ENCODE data around the gene MAGI1.

MAGI1 gene

DNA sequence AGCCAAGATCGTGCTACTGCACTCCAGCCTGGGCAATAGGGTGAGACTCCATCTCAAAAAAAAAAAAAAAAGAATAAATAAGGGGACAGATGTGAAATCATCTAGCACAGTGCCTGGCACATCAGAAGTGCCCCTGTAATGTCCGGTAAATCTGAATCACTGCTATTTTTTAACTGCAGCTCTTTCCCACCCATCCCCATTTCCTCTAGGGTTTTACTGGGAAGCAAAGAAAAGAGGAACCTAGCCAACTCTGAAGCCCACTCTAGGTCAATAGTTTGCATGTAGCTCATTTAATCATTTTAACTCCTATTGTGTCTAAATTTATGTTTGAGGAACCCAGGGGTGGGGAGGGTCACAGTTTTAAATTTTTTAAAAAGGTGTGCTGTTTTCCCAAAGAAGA is 26.0 kb downstream of the MAGI1 start:
- DNase-seq: no peak

DNA sequence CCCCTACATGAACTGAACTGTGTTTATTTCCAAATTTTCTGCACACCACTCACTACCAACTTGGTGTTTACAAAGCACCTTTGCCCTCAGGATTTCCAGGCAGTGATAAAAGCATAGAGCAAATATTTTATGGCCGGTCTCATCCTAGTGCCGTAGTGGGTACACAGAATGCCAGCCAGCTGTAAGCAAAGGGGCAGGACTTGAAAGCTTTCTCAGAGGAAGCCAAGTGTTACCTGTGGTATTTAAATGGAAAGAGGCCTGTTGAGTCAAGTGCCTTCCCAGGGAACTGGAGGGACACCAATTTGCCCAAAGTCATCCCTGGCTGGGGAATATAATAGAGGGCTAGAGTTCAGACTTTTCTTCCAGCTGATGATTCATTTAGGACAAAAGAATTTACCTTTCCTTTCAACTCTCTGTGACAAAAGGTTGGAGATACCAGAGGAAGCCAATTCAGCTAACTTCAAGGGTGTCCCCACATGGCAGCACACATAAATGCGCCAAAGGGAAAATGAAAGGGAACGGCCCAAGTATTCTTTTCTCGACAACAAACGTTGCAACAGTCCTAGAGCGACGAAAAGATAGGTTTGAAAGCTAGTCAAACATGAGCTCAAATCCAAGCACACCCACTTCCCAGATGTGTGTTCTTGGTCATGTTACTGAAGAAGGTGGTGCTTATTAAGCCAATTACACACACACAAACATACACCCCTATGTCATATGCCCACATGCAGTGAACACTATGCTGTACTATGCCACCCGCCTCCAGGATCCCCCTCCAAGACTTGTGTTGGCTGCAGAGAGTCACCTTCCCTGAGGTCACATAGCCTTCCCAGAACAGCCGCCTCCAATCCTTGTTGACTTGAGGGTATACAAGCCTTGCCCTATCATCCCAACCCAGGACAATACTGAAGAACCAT is 27.7 kb downstream of the MAGI1 start:
- no peak for DNase-seq

- no peak for DNase-seq
Measured at GRCh38 chr3:66010348-66010738, 28.4 kb downstream of the MAGI1 start.

- no peak for DNase-seq
Measured at GRCh38 chr3:66004244-66004643, 34.5 kb downstream of the MAGI1 start.

- no peak for DNase-seq
Measured at GRCh38 chr3:66001626-66002025, 37.1 kb downstream of the MAGI1 start.

DNA sequence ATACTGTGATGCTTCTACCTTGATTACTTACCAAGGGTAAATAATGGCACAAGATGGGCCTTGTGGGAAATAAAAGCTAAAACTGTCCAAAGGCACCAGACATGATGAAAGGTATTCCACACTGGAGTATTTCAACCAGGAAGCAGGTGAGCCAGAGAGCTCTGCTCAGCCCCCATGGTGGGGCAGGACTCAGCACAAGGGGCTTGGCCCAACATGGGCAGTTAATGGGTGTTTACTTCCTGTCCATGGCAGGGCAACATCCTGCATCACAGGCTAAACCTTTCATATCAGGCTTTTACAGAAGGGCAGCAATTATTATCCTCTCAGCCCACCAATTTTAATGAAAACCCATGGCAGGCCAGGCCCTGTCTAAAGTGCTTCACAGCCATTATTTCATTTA is 38.2 kb downstream of the MAGI1 start:
- no peak for DNase-seq

- no peak for DNase-seq
Measured at GRCh38 chr3:65999606-66000005, 39.1 kb downstream of the MAGI1 start.

DNA sequence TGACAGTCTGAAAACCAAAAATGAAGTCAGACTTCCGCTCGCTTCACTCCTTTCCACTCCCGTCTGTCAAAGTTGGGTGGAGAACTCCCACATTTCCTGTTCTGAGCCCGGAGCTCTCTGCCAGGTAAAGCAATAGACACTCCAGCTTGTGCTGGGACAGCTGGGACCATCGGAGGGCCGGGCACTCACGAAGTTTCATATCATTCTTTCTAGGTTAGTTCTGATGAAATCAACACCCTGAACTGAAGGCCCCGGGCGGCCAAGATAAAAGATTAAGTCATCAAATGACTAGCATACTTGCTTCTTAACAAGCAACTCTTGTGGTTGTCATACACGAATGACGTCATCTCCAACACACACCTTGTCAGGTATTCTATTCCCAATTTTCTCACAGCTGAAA is 42.1 kb downstream of the MAGI1 start:
- DNase-seq: no peak

DNA sequence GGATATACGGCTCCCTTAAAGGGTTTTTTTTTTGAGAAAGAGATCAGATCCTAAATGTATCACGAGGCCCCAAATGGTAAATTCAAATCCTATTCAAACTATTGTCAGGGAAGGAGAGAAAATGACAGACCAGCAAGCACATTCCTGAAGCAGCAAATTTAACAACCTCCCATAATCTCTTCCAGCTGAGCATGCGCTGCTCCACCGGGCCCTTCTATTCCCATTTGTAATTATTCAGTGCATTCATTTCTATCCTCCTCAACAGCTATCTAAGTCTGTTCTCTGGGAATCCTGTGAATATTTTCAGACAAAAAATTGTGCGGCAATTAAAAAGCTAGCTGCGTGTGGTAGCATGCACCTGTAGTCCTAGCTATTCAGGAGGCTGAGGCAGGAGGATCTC is 43.2 kb downstream of the MAGI1 start:
- no peak for DNase-seq

DNA sequence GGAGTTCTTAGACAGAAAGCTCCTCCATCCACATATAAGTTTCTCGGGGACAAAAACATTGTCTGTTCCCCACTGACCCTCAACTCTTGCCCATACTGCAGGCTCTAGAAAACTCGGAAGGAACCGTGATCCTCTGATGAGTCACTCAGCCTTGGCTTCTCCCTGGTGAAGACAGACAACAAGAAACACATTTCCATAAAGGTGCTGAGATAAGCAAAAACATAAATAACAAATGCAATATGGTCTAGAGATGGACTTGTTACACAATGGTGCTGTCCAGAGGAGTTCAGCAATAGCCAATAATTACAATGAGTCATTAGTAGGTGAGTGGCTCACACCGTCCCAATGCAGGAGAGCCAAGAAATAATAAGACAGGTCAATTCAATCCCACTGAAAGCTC is 43.7 kb downstream of the MAGI1 start:
- DNase-seq: no peak

DNA sequence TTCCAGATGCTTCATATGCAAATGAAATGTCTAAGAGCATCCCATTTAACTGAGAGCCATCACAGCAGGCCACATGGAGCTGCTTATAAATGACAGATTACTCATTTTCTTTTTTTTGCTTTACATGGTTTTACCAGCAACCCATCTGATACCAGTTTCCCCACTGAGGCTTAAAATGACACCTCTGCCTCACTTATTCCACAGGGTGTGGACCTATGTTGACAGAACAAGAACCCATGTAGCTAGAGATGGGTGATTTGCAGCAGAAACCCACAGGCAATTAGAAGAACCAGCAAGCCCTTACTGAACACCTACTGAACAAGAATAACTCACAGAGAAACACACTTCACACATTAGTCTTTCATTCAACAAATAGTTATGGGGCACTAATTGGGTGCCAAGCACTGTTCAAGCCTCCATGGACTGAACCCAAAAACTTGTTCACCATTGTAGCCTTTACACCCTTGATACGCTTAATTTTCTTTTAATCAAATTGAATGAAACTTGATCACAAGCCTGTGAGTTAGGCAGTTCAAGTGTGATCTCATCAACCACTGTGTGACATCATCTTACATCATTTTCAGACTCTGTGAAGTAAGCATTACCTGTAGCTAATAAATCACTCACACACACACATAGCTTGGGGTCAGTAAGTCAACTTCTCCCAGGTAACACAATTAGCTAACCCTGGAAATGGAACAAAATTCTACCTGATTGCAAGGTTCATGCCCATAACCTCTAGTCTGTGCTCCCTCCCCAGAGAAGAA is 45.4 kb downstream of the MAGI1 start:
- no peak for DNase-seq

- no peak for DNase-seq
Measured at GRCh38 chr3:65992106-65992505, 46.6 kb downstream of the MAGI1 start.

GRCh38 chr3:65988411-65989180 is 50.1 kb downstream of the MAGI1 start:
- DNase-seq: no peak

DNA sequence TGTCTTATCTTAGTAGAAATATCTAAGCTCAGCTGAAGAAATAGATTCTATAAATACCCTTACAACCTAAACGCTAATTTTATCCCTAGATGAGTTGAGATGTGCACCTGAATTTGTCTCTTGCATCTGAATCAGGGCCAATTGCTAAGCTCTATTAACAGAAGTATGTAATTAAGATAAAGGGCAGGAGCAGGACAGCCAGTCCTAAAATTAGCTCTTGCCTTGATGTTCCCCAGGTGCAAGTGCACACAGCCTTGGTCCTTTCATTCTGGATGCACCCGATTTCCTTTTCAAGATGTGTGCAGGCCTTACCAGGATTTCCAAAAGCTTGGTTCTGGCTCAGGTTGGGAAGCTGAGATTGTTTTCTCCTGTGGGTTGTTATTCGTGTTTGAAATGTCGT is 52.4 kb downstream of the MAGI1 start:
- no peak for DNase-seq

GRCh38 chr3:65984975-65985374 is 53.7 kb downstream of the MAGI1 start:
- DNase-seq: no peak

- DNase-seq: no peak
Measured at GRCh38 chr3:65983100-65983499, 55.6 kb downstream of the MAGI1 start.

GRCh38 chr3:65979731-65980130 is 59.0 kb downstream of the MAGI1 start:
- no peak for DNase-seq

DNA sequence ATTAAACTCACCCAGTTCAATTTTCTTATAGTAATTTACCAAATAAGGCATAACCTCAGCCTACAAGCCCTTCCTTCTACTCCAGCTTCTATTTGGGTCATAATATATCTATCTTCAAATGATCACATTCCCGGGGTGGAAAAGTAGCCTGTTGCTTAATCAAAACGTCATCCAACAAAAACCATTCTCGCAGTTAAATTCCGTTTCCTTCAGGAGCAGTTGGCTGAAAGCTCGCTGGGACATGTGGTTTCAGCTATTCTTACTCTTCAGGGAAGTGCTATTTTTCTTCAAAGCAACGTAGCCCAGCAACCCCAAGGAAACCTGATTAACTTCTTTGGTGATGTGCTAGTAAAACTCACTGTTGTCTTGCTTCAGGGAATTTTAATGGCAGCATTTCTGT is 59.6 kb downstream of the MAGI1 start:
- no peak for DNase-seq

DNA sequence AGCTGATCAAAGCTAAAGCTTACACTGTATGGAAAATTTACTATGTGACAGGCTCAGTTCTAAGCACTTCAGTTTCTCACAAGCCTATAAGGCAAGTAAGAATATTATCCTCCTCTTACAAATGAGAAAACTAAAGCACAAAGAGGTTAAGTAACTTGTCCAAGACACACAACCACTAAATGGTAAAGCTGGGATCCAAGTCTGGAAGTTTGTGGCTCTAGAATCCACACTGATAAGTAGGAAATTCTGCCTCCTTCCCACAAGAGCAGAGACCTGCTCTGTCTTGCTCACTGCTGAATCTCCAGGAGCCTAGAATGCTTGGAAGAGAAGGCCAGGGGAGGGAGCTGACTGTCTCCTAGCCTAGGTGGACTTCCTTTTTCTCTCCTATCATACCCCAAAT is 60.6 kb downstream of the MAGI1 start:
- no peak for DNase-seq

DNA sequence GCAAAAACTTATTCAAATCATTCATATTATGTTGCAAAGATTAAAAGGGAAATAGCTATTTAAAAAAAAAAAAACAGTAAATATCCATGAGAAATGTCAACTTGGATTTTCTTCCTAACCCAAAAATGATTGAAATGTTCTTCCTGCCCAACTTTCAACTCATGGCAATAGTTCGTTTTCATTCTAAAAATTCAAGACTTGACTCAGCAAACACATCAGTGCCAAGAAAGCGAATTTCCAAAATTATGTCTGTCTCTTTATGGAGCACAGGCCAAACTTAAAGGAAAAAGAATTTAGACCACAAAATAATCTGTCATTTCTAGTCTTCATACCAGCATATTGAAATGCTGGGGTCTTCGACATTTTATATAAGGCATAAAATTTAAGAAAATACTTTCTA is 63.7 kb downstream of the MAGI1 start:
- DNase-seq: no peak

DNA sequence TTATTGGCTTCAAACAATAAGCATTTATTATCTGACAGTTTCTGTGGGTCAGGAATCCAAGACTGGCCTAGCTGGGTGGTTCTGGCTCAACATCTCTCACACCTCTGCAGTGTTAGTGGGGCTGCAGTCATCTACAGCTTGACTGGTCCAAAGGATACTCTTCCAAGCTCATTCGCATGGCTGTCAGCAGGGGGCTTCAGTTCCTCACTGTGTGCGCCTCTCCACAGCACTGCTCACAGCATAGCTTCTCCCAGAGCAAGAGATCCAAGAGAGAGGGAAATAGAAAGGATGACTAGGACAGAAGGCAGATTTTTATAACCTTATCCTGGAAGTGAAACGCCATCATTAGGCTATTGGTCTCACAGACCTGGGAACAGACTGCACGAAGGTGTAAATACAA is 64.2 kb downstream of the MAGI1 start:
- no peak for DNase-seq

- no peak for DNase-seq
Measured at GRCh38 chr3:65972765-65973164, 66.0 kb downstream of the MAGI1 start.
